Measurements from ENCODE around the gene SH2D7. TPM values are rescaled to one million over a fixed set of nuclear protein-coding genes. Genes with fewer than 3 reads are reported as not detected.
"Not testable (repeated sequence)": the region's sequence is repeated elsewhere in the genome, so short reads cannot be mapped to it uniquely, and the experiment has no call there.

The SH2D7 gene
- total RNA-seq, 1 donor from 2014 or later = not detected

DNA sequence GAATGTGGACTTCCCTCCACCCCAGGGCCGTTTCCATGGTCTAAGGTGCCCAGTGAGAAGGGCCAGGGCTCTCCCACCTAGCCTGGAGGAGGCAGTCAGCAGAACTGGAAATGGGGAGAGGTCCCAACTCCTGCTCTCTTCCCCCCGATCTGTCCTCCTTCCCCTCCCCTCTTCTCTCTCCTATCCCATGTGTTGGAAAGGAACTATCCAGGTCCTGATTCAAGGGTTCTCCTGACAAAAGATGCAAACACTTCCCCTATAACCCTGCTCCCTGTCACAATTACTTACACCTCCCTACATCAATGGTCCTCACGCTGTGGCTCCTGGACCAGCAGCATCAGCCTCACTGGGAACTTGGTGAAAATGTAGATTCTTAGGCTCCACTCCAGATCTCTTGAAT lies 32.9 kb downstream of the SH2D7 start:
- no peak for ATAC-seq
- intact Hi-C loops (cut with DNase I) = no loop called here
- DNase-seq (ENCODE audit: low spot score) = no peak

DNA sequence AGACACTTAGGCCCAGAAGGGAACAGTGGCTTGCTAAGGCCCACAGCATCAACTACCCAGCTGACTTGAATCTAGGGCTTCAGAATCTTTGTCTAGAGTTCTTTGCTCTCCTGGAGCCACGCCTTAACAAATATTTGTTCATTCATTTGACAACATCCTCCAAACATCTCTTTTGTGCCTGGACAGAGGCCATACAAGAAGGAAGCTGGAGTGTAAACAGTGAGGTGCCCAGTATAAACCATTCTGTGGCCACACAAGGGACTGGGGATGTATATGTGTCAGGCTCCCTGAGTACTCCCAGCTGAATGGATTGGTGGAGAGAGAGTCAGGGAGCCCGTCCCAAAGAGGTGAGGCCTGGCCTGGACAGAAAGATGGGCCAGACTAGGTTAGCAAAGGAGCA lies 35.5 kb downstream of the SH2D7 start:
- DNase-seq (ENCODE audit: low spot score) = no peak
- intact Hi-C loops (cut with DNase I) = no loop called here
- ATAC-seq = no peak

DNA sequence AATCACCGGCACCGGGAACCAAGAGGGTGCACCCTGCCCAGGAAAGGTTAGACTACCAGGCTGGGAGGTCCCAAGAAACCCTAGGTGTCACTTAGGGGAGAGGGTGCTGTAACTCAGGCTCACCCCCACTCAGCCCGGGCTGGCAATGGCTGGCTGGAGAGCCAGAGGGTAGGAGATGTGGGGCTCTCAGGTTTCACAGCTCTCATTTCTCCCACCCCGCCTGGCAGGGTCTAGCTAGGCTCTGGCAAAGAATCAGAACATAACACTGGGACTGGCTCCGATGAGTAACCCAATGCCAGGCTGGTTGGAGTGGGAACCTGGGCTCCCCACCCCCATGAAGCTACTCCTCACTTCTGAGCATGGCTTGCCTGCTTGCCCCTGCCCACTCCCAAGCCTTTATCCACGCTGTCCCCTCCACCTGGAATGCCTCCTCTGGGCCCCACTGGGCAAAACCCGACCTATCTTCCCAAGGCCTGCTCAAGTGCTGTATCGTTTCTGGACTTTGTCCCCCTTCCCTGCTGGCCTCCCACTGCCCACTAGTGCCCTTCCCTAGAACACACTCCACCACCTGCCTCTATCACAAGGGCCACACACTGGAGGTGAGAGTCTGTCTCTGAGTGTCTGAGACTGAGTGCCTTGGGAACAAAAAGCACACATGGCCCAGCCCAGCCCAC lies 36.9 kb downstream of the SH2D7 start:
- DNase-seq (ENCODE audit: low spot score) (no peak), ATAC-seq (no peak)
- intact Hi-C loops (cut with DNase I) = no loop called here

DNA sequence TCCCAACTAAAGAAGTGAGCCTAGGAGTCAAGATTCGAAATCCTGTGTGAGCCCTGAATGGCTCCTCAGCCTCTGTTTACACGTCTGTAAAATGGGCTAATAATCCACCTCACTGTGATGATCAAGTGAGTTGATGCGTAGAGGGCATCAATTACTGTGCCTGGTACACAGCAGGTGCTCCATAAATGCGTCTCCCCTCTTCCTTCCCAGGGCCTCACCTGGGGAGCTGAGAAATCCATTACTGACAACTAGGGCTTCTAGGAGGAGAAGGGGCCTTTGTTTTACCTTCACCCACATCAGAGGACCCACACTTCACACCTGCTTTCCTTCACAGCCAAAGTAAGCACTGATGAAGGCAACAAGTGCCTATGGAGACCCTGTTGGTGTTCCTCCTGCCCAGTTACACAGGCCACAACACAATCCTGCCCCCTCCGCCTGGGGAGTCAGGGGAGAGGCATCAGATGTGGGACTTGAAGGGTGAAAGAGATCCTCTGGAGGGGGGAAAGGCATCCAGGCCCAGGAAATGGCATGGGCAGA lies 37.5 kb downstream of the SH2D7 start:
- intact Hi-C loops (cut with DNase I) = loop anchor here (10.0 kb wide), 1 partner anchor 65 kb away; no protein-coding TSS in a partner anchor
- DNase-seq (ENCODE audit: low spot score) = no peak
- ATAC-seq = no peak

DNA sequence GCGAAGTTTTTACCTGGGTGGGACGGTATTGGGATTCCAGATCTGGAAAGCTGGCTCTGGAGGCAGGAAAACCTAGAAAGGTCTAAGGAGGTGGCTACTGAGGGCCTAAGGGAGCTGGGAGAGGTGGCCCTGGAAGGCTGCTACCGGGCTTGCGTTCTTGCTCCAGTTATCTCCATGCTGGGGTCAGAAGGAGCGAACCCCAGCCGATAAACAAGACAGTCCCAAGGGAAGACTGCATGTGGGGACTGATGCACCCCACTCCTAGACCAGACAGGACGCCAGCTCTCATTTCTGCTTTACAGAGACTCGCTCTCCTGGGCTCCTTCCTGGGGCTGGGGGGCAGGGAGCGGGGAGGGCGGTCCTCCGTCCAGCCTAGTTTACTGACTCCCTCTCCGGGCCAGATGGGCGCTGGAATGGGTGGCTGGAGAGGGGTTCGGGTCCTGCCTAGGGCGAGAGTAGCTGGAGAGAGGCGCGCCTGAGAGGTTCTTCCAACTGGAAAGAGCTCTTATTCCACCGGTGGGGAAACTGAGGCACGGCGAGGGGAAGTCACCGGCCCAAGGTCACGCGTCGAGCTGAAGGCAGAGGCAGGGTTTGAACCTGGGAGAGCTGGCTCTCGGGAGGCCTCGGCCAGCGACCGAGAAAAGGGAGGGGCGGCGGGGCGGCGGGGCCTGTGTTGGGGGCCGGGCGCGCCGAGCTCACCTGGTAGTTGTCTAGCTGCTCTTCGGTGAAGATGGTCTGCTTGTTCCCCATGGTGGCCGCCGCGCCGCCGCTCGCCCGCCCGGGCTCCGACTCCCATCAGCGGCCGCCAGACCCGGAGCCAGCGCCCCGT lies 38.3 kb downstream of the SH2D7 start:
- ATAC-seq (peak; percentile 8), DNase-seq (ENCODE audit: low spot score) (peak; percentile 65)
- intact Hi-C loops (cut with DNase I) = loop anchor here (10.0 kb wide), 1 partner anchor 64 kb away; no protein-coding TSS in a partner anchor

DNA sequence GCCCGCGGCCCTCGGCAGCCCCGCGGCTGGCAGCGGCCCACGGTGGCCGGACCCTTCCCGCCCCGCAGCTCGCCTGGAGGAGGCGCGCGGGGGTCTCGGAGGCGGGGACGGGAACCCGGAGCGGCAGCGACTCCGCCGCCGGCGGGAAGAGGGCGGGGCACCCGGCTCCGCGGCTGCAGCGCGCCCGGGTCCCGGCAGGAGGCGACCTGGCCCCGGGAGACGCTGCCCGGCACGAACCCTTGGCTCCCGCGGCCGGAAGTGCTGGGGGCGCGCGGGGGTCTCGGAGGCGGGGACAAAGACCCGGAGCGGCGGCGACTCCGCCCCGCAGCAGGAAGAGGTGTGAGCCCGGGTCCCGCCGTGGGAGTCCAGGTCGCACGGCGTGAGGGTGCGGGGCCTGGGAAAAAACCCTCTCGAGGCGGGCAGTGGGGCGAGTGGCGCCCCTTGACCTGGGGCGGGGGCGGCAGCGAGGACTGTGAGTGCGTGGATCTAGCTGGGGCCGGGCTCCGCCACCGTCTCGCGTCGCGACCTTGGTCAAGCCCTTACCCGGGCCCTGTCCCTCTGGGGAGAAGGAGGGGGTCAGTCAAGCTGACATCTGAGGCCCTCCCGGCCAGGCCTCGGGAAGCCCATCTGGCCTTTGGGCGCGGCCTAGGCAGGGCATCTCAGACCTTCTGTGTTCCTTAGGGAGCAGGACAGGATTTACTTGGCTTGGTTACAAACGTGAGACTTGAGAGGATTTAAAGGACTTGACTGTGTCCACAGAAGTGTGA lies 39.1 kb downstream of the SH2D7 start, which contains the start of gene CIB2:
TSS of gene CIB2 (minus strand) at position 151 of the 767 bp plus-strand sequence. CDS start 230 bp downstream, outside the sequence.
- DNase-seq (ENCODE audit: low spot score) (peak; percentile 80), ATAC-seq (peak; percentile 73)
- intact Hi-C loops (cut with DNase I) = loop anchor here (10.0 kb wide), 1 partner anchor 63 kb away; no protein-coding TSS in a partner anchor

DNA sequence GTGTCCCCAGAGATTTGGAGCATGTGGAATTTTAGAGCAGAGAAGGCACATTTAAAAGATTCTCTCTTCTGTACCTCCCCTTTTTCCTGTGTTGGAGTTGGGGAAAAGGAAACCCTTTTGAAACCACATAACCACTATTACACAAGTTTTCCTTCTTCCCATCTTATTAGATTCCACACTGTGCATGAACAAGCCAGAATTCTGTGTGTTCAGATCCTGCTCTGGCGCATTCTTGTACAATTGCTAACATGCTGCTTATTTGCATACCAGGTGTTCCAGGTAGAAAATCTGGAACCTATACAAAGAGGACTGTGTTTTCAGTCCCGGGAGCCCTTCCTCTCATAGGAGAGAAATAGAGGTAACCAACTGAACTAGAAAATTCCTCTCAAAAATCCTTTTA lies 41.4 kb downstream of the SH2D7 start:
- ATAC-seq (no peak), DNase-seq (ENCODE audit: low spot score) (no peak)
- intact Hi-C loops (cut with DNase I) = loop anchor here (10.0 kb wide), 1 partner anchor 61 kb away; no protein-coding TSS in a partner anchor

DNA sequence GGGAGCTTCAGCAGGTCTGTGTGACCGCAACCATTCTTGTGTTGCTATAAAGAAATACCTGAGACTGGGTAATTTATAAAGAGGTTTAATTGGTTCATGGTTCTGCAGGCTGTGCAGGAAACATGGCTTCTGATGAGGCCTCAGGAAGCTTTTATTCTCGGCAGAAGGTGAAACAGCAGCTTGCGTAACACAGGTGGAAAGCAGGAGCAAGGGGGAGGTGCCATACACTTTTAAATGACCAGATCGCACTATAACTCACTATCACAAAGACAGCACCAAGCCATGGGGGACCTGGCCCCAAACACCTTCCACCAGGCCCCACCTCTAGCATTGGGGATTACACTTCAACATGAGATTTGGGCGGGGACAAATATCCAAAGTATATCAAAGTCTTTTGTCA lies 47.2 kb downstream of the SH2D7 start:
- no peak for ATAC-seq
- no peak for DNase-seq (ENCODE audit: low spot score)
- intact Hi-C loops (cut with DNase I) = loop anchor here (10.0 kb wide), 1 partner anchor 55 kb away; no protein-coding TSS in a partner anchor

DNA sequence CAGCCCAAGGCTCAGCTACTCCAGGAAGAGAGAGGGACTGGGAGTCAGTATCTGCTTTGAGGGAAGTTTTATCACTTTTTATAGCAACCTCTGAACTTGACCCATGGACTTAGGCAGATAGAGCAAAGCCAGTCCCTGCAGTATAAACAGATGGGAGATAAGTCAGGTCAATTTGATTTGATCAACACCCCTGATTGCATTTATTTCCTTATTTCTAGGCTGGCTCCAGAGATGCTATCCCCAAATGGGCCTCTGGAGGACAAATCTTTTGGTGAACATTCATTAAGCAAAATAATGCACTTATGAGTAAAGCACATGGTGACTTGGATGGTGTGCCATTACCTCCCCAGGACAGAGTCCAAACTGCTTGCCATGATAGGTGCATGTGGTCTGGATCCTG lies 47.9 kb downstream of the SH2D7 start:
- no peak for ATAC-seq
- intact Hi-C loops (cut with DNase I) = no loop called here
- no peak for DNase-seq (ENCODE audit: low spot score)

DNA sequence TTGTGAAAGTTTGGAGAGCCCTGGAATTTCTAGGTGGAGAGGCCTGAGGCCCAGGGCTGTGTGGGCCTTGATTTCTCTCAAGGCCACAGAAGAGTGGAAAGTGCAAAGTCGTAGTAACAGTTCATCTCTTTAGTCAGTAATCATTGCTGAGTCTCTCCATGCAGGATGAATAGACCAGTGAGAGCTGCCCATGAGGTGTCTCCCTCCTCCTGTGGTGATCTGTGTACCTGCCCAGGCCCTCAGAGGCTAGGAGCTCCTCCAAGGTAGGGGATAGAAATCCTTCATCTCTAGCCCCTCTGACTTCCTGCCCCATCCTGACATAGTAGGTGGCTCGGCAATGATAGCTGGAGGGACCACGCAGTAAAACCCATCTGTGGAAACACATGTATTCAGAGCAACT lies 50.0 kb downstream of the SH2D7 start:
- no peak for ATAC-seq
- intact Hi-C loops (cut with DNase I) = no loop called here
- DNase-seq (ENCODE audit: low spot score) = no peak

DNA sequence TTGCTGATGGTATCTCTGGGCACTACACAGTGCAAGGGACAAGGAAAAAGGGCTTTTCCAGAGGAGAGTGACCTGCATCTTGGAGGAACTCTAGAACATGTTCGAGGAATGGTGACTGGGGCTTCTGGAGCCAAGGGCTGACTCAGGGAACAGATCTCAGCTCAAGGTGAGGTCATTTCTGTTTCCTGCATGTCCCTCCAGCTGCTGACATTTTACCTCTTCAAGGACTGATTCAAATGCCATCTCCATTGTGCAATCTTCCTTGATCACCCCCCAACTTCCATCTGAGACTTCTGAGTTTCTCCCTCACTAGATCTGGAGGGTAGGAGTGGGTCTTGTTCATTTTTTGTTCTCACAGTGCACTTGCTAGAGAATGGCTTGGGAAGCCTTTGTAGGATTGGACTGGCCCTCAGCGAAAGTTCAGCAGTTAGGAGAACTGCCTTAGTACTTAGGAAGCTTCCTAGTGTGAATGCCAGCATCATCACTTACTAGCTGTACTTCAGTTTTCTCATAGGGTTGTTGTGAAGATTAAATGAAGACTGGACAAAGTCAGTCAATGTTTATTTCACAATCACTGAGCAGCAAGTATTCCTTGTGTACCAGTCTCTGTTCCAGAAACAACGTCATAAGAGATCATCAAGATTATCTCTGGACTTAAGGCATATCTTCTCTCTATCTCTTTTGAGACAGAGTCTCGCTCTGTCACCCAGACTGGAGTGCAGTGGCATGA lies 54.2 kb downstream of the SH2D7 start:
- DNase-seq (ENCODE audit: low spot score) (no peak), ATAC-seq (no peak)
- intact Hi-C loops (cut with DNase I) = no loop called here

DNA sequence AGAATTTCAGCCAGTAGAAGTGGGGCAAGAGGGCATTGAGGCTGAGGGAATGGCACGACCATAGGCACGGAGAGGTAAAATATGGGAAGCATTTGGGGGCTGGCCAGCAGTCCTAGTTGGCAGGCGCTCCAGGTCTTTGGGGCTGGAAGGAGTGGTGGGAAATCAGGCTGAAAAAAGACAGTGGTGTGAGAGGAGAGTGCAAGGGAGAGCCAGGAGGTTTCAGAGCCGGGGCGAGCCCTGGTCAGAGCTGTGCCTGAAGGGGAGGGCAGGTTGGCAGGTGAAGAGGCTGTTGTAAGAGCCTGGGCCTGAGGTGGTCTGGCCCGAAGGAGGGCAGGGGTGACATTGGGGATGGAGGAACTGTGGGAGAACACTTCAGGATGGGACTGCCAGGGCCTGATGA lies 55.2 kb downstream of the SH2D7 start:
- intact Hi-C loops (cut with DNase I) = no loop called here
- ATAC-seq (no peak), DNase-seq (ENCODE audit: low spot score) (no peak)

DNA sequence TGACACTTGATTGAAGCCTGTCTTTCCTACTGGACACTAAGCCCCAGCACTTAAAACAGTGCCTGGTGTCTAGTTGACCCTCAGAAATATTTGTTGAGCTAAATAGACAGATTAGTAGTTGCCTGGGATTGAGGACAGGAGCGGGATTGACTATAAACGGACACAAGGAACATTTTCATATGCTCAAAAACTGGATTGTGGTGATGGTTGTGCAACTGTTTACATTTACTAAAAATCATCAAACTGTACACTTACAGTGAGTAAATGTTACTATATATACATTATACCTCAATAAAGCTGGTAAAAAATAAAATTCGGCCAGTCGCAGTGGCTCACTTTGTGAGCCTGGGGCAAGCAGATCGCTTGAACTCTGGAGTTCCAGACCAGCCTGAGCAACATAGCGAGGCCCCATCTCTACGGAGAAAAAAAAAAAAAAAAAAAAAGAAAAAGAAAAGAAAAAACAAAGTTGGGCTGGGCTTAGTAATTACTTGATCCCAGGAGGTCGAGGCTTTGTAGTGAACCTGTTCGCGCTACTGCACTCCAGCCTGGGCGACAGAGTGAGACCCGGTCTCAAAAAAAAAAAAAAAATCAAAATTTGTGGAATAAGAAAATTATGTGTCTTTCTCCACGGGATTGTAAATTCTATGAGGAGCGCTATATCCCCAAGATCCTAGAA lies 56.2 kb downstream of the SH2D7 start:
- DNase-seq (ENCODE audit: low spot score) (no peak), ATAC-seq (peak; percentile 5)
- intact Hi-C loops (cut with DNase I) = no loop called here

DNA sequence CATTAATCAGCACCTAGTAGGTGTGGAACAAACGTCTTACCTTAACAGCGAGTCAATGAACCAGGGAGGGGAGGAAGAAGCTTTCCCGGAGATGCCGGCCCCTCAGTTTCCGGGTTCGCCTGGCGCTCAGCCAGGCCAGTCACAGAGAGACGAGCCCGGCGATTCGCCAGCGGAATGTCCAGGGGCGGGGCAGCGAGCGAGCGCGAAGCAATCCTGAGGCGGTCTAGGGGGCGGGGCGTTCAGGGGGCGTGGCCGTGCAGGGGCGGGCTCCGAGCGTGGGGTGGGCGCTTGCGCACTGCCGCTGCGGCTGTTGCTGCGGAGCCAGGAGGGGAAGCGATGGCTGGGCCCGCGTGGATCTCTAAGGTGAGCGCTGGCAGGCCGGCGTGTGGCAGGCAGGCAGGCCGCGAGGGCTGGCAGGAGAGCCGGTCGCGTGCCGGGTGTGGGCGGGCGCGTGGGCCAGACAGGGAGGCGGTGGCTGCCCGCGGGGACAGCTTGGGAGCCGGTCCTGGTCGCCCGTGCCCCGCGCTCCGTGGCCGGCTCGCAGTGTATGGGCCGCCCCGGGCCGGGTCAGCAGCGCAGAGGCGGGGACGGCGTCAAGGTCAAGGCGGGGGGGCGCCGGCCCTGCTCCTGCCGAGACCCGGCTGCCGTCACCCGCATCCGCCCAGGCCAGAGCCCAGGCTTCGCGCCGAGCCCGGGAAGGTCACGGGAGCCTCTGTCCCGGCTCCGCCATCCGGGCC lies 56.9 kb downstream of the SH2D7 start, which contains the start of gene IDH3A:
TSS of gene IDH3A (plus strand) at position 295 of the 737 bp plus-strand sequence. CDS start at position 337, 42 bp downstream.
- peak; percentile 100 for ATAC-seq
- DNase-seq (ENCODE audit: low spot score) = peak; percentile 100
- intact Hi-C loops (cut with DNase I) = no loop called here

DNA sequence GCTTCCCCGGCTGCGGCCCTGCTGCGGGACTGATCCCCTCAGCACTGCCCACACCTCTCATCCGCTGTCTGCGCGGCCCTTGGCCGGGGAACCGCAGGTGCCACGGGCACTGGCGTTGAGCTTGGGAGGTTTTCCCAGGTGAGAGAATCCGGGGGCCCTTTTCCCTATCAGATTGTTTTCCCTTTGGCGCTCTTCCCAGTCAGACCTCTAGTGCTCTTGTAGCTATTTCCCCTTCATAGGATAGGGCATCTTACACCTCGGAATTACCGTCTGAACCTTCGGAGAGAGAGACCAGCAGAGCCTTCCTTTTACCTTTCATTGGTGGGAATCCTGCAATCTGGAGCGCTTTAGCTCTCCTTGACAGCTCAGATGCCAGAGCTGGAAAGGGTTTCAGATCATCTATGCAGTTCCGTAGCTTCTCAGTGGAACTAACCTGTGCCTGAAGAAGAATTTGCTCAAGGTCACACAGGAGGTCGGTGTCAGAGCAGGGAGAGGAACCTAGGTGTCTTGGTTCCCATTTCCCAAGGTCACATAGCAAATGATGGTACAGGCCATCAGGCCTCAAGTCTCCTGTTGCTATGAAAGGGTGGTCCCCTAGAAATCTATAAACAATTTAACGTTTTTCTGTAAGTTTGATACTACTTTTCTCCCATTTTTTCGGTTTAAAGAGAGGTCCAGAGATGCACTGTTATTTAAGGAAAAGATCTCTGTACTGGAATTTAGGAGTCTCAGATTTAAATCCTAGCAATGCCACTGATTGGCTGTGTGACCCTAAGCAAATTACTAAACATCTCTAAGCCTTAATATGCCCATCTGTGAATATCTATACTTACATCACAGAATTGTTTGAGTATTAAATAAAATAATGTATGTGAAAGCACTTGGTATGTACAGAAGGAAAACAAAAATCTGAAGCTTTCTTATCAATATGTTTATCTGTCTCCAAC lies 57.7 kb downstream of the SH2D7 start:
- ATAC-seq = no peak
- intact Hi-C loops (cut with DNase I) = no loop called here
- no peak for DNase-seq (ENCODE audit: low spot score)

DNA sequence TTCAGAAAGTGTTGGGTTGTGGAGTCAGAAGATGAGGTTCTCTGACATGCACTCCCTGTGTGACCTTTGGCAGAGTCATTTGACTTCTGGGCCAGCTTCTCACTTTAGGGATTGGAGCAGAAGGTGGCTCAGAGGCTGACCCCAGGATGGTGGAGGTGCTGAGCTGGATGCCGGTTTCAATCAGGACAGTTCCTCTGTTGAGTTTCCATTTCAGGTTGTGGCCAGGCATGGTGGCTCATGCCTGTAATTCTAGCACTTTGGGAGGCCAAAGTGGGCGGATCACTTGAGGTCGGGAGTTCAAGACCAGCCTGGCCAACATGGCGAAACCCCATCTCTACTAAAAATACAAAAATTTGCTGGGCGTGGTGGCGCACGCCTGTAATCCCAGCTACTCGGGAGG lies 58.7 kb downstream of the SH2D7 start:
- ATAC-seq; intact Hi-C loops (cut with DNase I); DNase-seq (ENCODE audit: low spot score): not testable (repeated sequence)
